CD14-positive monocyte (primary cell): ENCODE data around the gene GSTA2. TPM values are rescaled to one million over a fixed set of nuclear protein-coding genes. Genes with fewer than 3 reads are reported as not detected.
"Not testable (repeated sequence)": the region's sequence is repeated elsewhere in the genome, so short reads cannot be mapped to it uniquely, and the experiment has no call there.

Experiments
- DNase-seq, 3 donors: peaks; one replicate each; pipeline ENCODE4 v3.0.0-alpha.2; 2011 to 2022
- H2AFZ ChIP-seq: 2 replicates; pipeline ENCODE4 v1.6.0; 2012; ENCODE audit warnings: mild to moderate bottlenecking, low read depth, low read length, inconsistent platforms; ENCODE audit not compliant: insufficient read depth, poor library complexity, severe bottlenecking
- H3K27ac ChIP-seq, 2 donors: 1 replicate in 1 of 2; 2 replicates in 1 of 2; pipeline ENCODE4 v1.5.1; 2012 to 2013; ENCODE audit warnings: low read length in 2 of 2, control low read depth in 1 of 2, inconsistent platforms in 1 of 2, low read depth in 1 of 2, mild to moderate bottlenecking in 1 of 2
- H3K27me3 ChIP-seq, 2 donors: one replicate each; pipeline versions ENCODE4 v1.6.0 to v1.6.1; 2011 to 2013; ENCODE audit warnings: low read length in 2 of 2; ENCODE audit not compliant: control insufficient read depth in 2 of 2, insufficient read depth in 2 of 2
- H3K36me3 ChIP-seq, 2 donors: replicated peaks in 1 of 2; 1 replicate in 1 of 2; 2 replicates in 1 of 2; pipeline versions ENCODE4 v1.5.1 to v1.6.1; 2012 to 2013; ENCODE audit warnings: low read length in 2 of 2, control low read depth in 1 of 2, inconsistent platforms in 1 of 2, mild to moderate bottlenecking in 1 of 2; ENCODE audit not compliant: insufficient read depth in 2 of 2, control insufficient read depth in 1 of 2
- H3K4me1 ChIP-seq, 2 donors: 1 replicate in 1 of 2; 2 replicates in 1 of 2; pipeline versions ENCODE4 v1.5.1 to v1.6.1; 2012 to 2013; ENCODE audit warnings: low read length in 2 of 2, control low read depth in 1 of 2, inconsistent platforms in 1 of 2, mild to moderate bottlenecking in 1 of 2, moderate library complexity in 1 of 2; ENCODE audit not compliant: insufficient read depth in 2 of 2, control insufficient read depth in 1 of 2
- H3K4me2 ChIP-seq: replicated peaks from 2 replicates; pipeline ENCODE3; 2012; ENCODE audit warnings: low read length, moderate library complexity, mild to moderate bottlenecking; ENCODE audit not compliant: poor library complexity, severe bottlenecking; ENCODE audit errors: extremely low read depth
- H3K4me3 ChIP-seq, 3 experiments: fragments of 200-600 bp in 1 of 3; sonication (generic) in 1 of 3; replicated peaks in 1 of 3; 1 replicate in 2 of 3; 2 replicates in 1 of 3; pipeline ENCODE4 v1.5.1; 2011 to 2013; ENCODE audit warnings: low read length in 3 of 3, mild to moderate bottlenecking in 3 of 3, control low read depth in 2 of 3, low read depth in 2 of 3, inconsistent platforms in 1 of 3, moderate library complexity in 1 of 3
- H3K79me2 ChIP-seq: 2 replicates; pipeline ENCODE4 v1.6.0; 2012; ENCODE audit warnings: mild to moderate bottlenecking, control low read depth, inconsistent platforms, low read length, moderate library complexity; ENCODE audit not compliant: insufficient read depth
- H3K9ac ChIP-seq: 2 replicates; pipeline ENCODE4 v1.6.0; 2017; ENCODE audit warnings: low read length, mild to moderate bottlenecking; ENCODE audit not compliant: insufficient read depth, poor library complexity, severe bottlenecking
- H3K9me3 ChIP-seq, 2 donors: replicated peaks in 1 of 2; 1 replicate in 1 of 2; 2 replicates in 1 of 2; pipeline versions ENCODE4 v1.5.1 to v1.6.1; 2012 to 2013; ENCODE audit warnings: low read length in 2 of 2, control low read depth in 1 of 2; ENCODE audit not compliant: control insufficient read depth in 1 of 2, insufficient read depth in 1 of 2
- H4K20me1 ChIP-seq: 2 replicates; pipeline ENCODE4 v1.6.0; 2012; ENCODE audit warnings: mild to moderate bottlenecking, low read length, control low read depth, moderate library complexity; ENCODE audit not compliant: insufficient read depth
- H3K27ac Mint-ChIP-seq, 7 donors: one replicate each; pipeline ENCODE4 v1.8.0; 2020; ENCODE audit warnings: mild to moderate bottlenecking in 7 of 7, mixed read lengths in 7 of 7, moderate library complexity in 6 of 7, inconsistent platforms in 2 of 7
- H3K27me3 Mint-ChIP-seq, 3 donors: one replicate each; pipeline ENCODE4 v1.8.0; 2021 to 2022; ENCODE audit warnings: low read depth in 3 of 3, mild to moderate bottlenecking in 3 of 3, mixed read lengths in 3 of 3, moderate library complexity in 3 of 3, inconsistent platforms in 1 of 3
- H3K36me3 Mint-ChIP-seq, 2 donors: one replicate each; pipeline ENCODE4 v1.8.0; 2020; ENCODE audit warnings: mixed read lengths in 2 of 2, inconsistent platforms in 1 of 2, mild to moderate bottlenecking in 1 of 2
- H3K4me1 Mint-ChIP-seq: one replicate; pipeline ENCODE4 v1.8.0; 2020; ENCODE audit warnings: mild to moderate bottlenecking, mixed read lengths
- H3K4me3 Mint-ChIP-seq, 2 donors: one replicate each; pipeline ENCODE4 v1.8.0; 2020; ENCODE audit warnings: mild to moderate bottlenecking in 2 of 2, mixed read lengths in 2 of 2, moderate library complexity in 1 of 2
- H3K9me3 Mint-ChIP-seq, 7 donors: one replicate each; pipeline ENCODE4 v1.8.0; 2020 to 2022; ENCODE audit warnings: mixed read lengths in 7 of 7, mild to moderate bottlenecking in 6 of 7, moderate library complexity in 6 of 7, inconsistent platforms in 2 of 7
- WGBS: methylation state at CpG from one replicate; pipeline ENCODE4 v1.1.5; 2013; ENCODE audit warnings: missing lambda C conversion rate; ENCODE audit not compliant: insufficient coverage; 5-methylcytosine and 5-hydroxymethylcytosine counted together
- intact Hi-C, 2 donors: fragments of 100-400 bp; cut with micrococcal nuclease; formaldehyde crosslinking; loops; one replicate each; pipeline versions ENCODE4 v1.15.0 to v1.15.1; 2023
- polyA minus RNA-seq: library from RNA; depleted of rRNA, polyadenylated mRNA; stranded (reverse); fragments of >200 nt; gene quantifications from 2 replicates; pipeline ENCODE4 v1.2.3, GENCODE V29; 2012
- polyA plus RNA-seq, 3 donors: library from polyadenylated mRNA; depleted of rRNA in 1 of 3; unstranded in 2 of 3; stranded (reverse) in 1 of 3; fragments of 300-500 nt in 2 of 3; fragments of >200 nt in 1 of 3; fragmentation: Illumina TruSeq in 2 of 3; gene quantifications; 1 replicate in 2 of 3; 2 replicates in 1 of 3; pipeline ENCODE4 v1.2.3, GENCODE V29; 2012 to 2021
- total RNA-seq, 12 experiments: library from RNA in 1 of 12; stranded (reverse) in 1 of 12; fragments of 120-200 nt in 1 of 12; gene quantifications; one replicate each; pipeline ENCODE4 v1.2.4 and lab custom pipeline; 2013 to 2026; ENCODE audit warnings: mixed read lengths in 6 of 12, inconsistent platforms in 1 of 12
- TF ChIP-seq, protein P1 (sequence below): fragments of 200-600 bp; IDR thresholded peaks from one replicate; pipeline ENCODE4 v1.8.0; 2022; ENCODE audit warnings: antibody characterized with exemption, mild to moderate bottlenecking

The GSTA2 gene
- total RNA-seq (2013), result not detected
- polyA plus RNA-seq (not detected), polyA minus RNA-seq (not detected in 2 replicates), total RNA-seq (lab: John Stamatoyannopoulos, UW) (0 to 0.60 (median 0) reads per million in 11 experiments)

- H3K27me3 ChIP-seq, intact Hi-C loops, H3K79me2 ChIP-seq, H2AFZ ChIP-seq, H3K27ac ChIP-seq, H3K4me1 Mint-ChIP-seq, H4K20me1 ChIP-seq, H3K4me1 ChIP-seq, H3K9me3 Mint-ChIP-seq, H3K9ac ChIP-seq, H3K27me3 Mint-ChIP-seq, H3K4me3 ChIP-seq, DNase-seq, H3K9me3 ChIP-seq, H3K27ac Mint-ChIP-seq, H3K4me3 Mint-ChIP-seq, H3K36me3 Mint-ChIP-seq, H3K4me2 ChIP-seq, H3K36me3 ChIP-seq: not testable (repeated sequence)
- no CpG with 5 or more reads among the region's 2 CpGs for WGBS
Measured at GRCh38 chr6:52763322-52763916, at the start of gene GSTA2. TSS of gene GSTA2 (minus strand) at chr6:52763475. CDS start at chr6:52757947, 5,528 bp downstream.

- H2AFZ ChIP-seq, H3K27ac Mint-ChIP-seq, H3K9me3 Mint-ChIP-seq, H3K36me3 ChIP-seq, H3K4me1 ChIP-seq, H3K36me3 Mint-ChIP-seq, H3K27ac ChIP-seq, H3K79me2 ChIP-seq, H3K9me3 ChIP-seq, H3K4me3 ChIP-seq, H4K20me1 ChIP-seq, DNase-seq, H3K4me2 ChIP-seq, H3K9ac ChIP-seq, H3K27me3 Mint-ChIP-seq, H3K27me3 ChIP-seq, intact Hi-C loops, H3K4me3 Mint-ChIP-seq, H3K4me1 Mint-ChIP-seq: not testable (repeated sequence)
- WGBS, result 83% methylated on average over 2 of the region's 4 CpGs
Measured at GRCh38 chr6:52809777-52810176, 46.5 kb upstream of the GSTA2 start.

GRCh38 chr6:52808660-52809059 lies 45.4 kb upstream of the GSTA2 start:
- Mint-ChIP-seq H3K27ac (no peak overlapping the region), H3K4me1 (no peaks in the 10 kb centered on the region), H3K36me3 (no peaks in the 10 kb centered on the region), H3K9me3 (peaks cover 0 to 3% (median 0%) of the 10 kb centered on the region in 7 donors), H3K27me3 (peaks cover 2 to 4% (median 3%) of the 10 kb centered on the region in 3 donors), H3K4me3 (no peak overlapping the region)
- no peak overlapping the region for H3K9ac ChIP-seq
- no peaks in the 10 kb centered on the region for H3K9me3 ChIP-seq
- no peaks in the 10 kb centered on the region for H3K4me1 ChIP-seq
- H3K79me2 ChIP-seq, result no peaks in the 10 kb centered on the region
- no peaks in the 10 kb centered on the region for H4K20me1 ChIP-seq
- intact Hi-C loops, result no loop called here
- TF ChIP-seq, protein P1, sequence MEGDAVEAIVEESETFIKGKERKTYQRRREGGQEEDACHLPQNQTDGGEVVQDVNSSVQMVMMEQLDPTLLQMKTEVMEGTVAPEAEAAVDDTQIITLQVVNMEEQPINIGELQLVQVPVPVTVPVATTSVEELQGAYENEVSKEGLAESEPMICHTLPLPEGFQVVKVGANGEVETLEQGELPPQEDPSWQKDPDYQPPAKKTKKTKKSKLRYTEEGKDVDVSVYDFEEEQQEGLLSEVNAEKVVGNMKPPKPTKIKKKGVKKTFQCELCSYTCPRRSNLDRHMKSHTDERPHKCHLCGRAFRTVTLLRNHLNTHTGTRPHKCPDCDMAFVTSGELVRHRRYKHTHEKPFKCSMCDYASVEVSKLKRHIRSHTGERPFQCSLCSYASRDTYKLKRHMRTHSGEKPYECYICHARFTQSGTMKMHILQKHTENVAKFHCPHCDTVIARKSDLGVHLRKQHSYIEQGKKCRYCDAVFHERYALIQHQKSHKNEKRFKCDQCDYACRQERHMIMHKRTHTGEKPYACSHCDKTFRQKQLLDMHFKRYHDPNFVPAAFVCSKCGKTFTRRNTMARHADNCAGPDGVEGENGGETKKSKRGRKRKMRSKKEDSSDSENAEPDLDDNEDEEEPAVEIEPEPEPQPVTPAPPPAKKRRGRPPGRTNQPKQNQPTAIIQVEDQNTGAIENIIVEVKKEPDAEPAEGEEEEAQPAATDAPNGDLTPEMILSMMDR, result no peak
- DNase-seq, result no peak
- no peak overlapping the region for H2AFZ ChIP-seq
- no peak overlapping the region for H3K27ac ChIP-seq
- H3K36me3 ChIP-seq, result no peaks in the 10 kb centered on the region
- no peak overlapping the region for H3K4me3 ChIP-seq
- H3K27me3 ChIP-seq, result no peaks in the 10 kb centered on the region
- no peak overlapping the region for H3K4me2 ChIP-seq
- WGBS, result 100% methylated on average over 2 of the region's 5 CpGs

GRCh38 chr6:52803668-52804255 lies 40.5 kb upstream of the GSTA2 start, which contains the start of gene GSTA1:
TSS of gene GSTA1 (minus strand) at chr6:52803816. CDS start at chr6:52799267, 4,549 bp downstream.
- H3K27me3 ChIP-seq, H3K4me3 ChIP-seq, H3K4me2 ChIP-seq, H3K4me1 ChIP-seq, H3K36me3 ChIP-seq, H2AFZ ChIP-seq, DNase-seq, H3K9me3 ChIP-seq, H3K79me2 ChIP-seq, H3K4me1 Mint-ChIP-seq, H3K9me3 Mint-ChIP-seq, intact Hi-C loops, H3K36me3 Mint-ChIP-seq, H4K20me1 ChIP-seq, H3K27ac ChIP-seq, H3K9ac ChIP-seq, H3K4me3 Mint-ChIP-seq, H3K27ac Mint-ChIP-seq, H3K27me3 Mint-ChIP-seq: not testable (repeated sequence)
- WGBS, result no CpG with 5 or more reads among the region's 5 CpGs
